ENCODE results near the gene KIAA0513. TPM values are rescaled to one million over a fixed set of nuclear protein-coding genes. Genes with fewer than 3 reads are reported as not detected.

Gene KIAA0513
- total RNA-seq, 2 donors from 2014 or later: 23.1 to 71.9 TPM

- DNase-seq: no peak
- Histone ChIP-seq H3K4me1 (peaks cover 26% of the 10 kb centered on the region), H3K9me3 (no peaks in the 10 kb centered on the region), H3K36me3 (replicated peaks in 1 of 2; ENCODE audit: insufficient read depth in 1 of 2, low read depth in 2 of 2) (no peaks in the 10 kb centered on the region), H3K27ac (peak overlapping the region in 3 of 4 donors; percentile 68 to 81 (median 75)), H3K27me3 (no peaks in the 10 kb centered on the region), H3K4me3 (no peak overlapping the region)
- intact Hi-C loops (cut with DNase I): no loop called here
- WGBS, 2 donors: 74 to 78% methylated on average over 12 of the region's 12 CpGs
- ATAC-seq: no peak
- TF ChIP-seq CTCF (IDR thresholded peaks at IDR 0.05) (no peak), POLR2A (IDR thresholded peaks at IDR 0.05) (no peak)
These were observed 110.7 kb downstream of the KIAA0513 start for GRCh38 chr16:85138073-85138824.

DNA sequence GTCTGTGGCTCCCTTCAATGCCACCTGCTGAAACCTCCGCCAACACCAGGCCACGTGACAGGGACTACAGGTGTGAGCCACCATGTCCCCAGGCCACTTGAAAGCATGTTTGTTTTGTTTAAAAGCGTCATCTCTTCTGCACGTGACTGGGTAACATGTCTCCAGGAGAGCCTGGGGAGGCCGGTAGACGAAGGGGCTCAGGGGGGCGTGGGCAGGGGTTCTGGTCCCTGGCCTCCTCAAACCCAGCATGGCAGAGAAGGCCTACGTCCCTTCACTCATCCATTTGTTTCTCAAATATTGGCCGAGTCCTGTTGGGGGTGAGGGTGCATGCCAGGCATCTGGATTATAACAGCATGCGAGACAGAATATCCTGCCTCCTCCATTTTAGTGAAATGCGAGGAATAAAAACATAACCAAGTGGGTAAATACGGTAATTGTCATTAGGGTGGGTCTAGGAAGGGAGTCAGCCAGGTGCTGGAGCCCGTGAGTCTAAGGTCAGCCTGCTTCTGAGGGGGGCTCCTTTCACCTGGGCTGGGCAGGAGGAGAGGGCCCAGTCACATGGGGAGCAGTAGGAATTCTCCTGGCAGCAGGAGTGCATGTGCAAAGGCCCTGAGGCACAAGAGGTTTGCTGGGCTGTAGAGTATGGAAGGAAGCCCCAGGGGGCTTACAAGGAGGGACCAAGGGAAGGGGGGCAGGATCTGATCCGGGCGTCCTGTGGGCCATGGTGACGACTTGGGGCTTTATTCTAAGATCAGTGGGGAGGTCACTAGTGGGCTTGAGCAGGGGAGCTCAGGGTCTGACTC, 111.4 kb downstream of the KIAA0513 start:
- intact Hi-C loops (cut with DNase I): no loop called here
- Histone ChIP-seq H3K4me3 (no peak overlapping the region), H3K27me3 (no peaks in the 10 kb centered on the region), H3K9me3 (no peaks in the 10 kb centered on the region), H3K27ac (no peak overlapping the region), H3K4me1 (peaks cover 26% of the 10 kb centered on the region), H3K36me3 (replicated peaks in 1 of 2; ENCODE audit: insufficient read depth in 1 of 2, low read depth in 2 of 2) (no peaks in the 10 kb centered on the region)
- peak in 3 of 4 donors; percentile 54 to 79 (median 77) for DNase-seq
- TF ChIP-seq CTCF (IDR thresholded peaks at IDR 0.05) (no peak), POLR2A (IDR thresholded peaks at IDR 0.05) (no peak)
- ATAC-seq: no peak
- 82 to 88% methylated on average over 14 to 16 of the region's 16 CpGs for WGBS, 2 donors

DNA sequence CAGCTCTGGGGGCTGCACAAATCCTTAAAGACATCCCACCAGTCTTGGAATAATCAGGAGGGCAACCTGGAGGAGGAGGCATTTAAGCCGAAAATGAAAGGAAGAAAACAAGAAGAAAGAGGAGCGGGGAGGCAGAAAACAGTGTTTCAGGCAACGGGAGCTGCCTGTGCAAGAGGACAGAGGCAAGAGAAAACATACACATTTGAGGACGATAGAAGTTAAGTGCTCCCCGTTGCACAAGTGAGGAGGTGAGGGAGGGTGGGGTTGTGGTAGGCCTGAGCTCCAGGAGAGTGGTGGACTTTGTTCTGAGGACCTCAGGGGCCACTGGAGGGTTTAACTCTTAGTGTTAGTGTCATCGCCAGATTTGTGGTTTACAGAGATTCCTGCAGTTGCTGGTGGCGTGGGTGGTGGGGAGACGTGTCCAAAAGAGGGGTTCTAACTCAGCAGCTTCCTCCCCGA, 112.3 kb downstream of the KIAA0513 start:
- 89 to 90% methylated on average over 9 of the region's 9 CpGs for WGBS, 2 donors
- Histone ChIP-seq H3K27me3 (no peaks in the 10 kb centered on the region), H3K27ac (no peak overlapping the region), H3K4me3 (no peak overlapping the region), H3K36me3 (replicated peaks in 1 of 2; ENCODE audit: insufficient read depth in 1 of 2, low read depth in 2 of 2) (no peaks in the 10 kb centered on the region), H3K4me1 (peaks cover 26% of the 10 kb centered on the region), H3K9me3 (no peaks in the 10 kb centered on the region)
- TF ChIP-seq CTCF (IDR thresholded peaks at IDR 0.05) (no peak), POLR2A (IDR thresholded peaks at IDR 0.05) (no peak)
- DNase-seq: no peak
- intact Hi-C loops (cut with DNase I): no loop called here
- ATAC-seq: no peak

- H3K9me3 ChIP-seq: no peaks in the 10 kb centered on the region
- H3K36me3 ChIP-seq (replicated peaks in 1 of 2; ENCODE audit: insufficient read depth in 1 of 2, low read depth in 2 of 2): no peaks in the 10 kb centered on the region
- intact Hi-C loops (cut with DNase I): no loop called here
- no peak overlapping the region for H3K4me3 ChIP-seq
- no peak overlapping the region for H3K27ac ChIP-seq
- TF ChIP-seq POLR2A (IDR thresholded peaks at IDR 0.05) (no peak), CTCF (IDR thresholded peaks at IDR 0.05) (no peak)
- DNase-seq: no peak
- H3K27me3 ChIP-seq: no peaks in the 10 kb centered on the region
- H3K4me1 ChIP-seq: peaks cover 26% of the 10 kb centered on the region
- WGBS, 2 donors: 84 to 87% methylated on average over 12 of the region's 12 CpGs
- no peak for ATAC-seq
These were observed 112.9 kb downstream of the KIAA0513 start for GRCh38 chr16:85140455-85141012.

Data from body of pancreas (tissue), 4 donors.